ENCODE measurements around the gene OR2M4.

- TF ChIP-seq, protein P1, sequence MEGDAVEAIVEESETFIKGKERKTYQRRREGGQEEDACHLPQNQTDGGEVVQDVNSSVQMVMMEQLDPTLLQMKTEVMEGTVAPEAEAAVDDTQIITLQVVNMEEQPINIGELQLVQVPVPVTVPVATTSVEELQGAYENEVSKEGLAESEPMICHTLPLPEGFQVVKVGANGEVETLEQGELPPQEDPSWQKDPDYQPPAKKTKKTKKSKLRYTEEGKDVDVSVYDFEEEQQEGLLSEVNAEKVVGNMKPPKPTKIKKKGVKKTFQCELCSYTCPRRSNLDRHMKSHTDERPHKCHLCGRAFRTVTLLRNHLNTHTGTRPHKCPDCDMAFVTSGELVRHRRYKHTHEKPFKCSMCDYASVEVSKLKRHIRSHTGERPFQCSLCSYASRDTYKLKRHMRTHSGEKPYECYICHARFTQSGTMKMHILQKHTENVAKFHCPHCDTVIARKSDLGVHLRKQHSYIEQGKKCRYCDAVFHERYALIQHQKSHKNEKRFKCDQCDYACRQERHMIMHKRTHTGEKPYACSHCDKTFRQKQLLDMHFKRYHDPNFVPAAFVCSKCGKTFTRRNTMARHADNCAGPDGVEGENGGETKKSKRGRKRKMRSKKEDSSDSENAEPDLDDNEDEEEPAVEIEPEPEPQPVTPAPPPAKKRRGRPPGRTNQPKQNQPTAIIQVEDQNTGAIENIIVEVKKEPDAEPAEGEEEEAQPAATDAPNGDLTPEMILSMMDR (IDR thresholded peaks at IDR 0.05): no peak
- TF ChIP-seq POLR2AphosphoS5 (IDR thresholded peaks at IDR 0.05): no peak
- no peak for TF ChIP-seq POLR2A (IDR thresholded peaks at IDR 0.05; ENCODE audit: low read depth)
Measured at GRCh38 chr1:248196965-248197364, 34.3 kb upstream of the OR2M4 start, which contains the start of gene OR2M3.

All from esophagus muscularis mucosa (tissue), 3 donors.